GM21526 (cell line): ENCODE results near the gene PAQR7.

ENCODE experiments used
- ATAC-seq: cut with Tn5 transposase; IDR thresholded peaks from one replicate; pipeline ENCODE4 v1.9.1; 2021; ENCODE audit warnings: moderate library complexity; ENCODE audit not compliant: unreplicated experiment, low FRiP score

PAQR7 gene

DNA sequence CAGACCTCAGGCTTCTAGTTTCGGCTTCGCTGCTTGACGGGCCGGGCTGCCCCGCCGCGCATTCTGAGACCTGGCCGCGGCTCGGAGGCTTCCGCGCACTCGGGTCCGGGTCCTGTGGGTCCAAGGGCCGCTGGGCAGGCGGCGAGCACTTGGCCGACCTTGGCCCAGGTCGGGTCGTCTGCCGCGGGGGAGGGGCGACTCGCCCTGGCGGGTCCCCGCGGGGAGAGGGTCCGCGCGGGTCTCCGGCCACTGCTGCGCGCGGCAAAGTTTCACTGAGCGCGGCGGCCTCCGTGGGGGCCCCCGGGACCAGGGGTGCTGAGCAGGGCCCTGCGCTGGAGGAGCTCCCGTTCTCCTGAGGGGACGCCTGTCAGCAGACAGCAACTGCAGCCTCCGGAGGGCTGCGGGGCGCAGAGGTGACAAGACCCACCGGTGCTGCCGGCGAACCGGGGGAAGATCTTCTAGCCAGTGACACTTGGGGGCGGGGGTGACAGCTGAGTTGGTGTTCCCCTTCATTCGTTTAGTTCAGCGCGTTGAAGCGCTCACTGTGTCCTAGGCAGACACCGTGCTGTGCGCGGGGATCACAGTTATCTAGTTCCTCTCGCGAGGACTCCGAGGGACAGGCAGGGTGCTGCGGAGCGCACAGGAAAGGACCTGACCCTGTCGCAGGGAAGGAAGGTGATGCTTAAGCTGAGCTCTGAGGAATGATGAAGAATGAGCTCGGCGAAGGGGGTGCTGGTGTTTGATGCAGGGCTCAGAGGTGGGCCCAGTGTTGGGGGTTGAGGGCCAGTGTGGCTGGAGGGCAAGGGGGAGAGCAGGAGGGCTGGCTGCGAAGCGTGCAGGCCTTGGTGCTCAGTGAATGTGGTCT lies 55.0 kb downstream of the PAQR7 start:
- ATAC-seq: peak; percentile 36

DNA sequence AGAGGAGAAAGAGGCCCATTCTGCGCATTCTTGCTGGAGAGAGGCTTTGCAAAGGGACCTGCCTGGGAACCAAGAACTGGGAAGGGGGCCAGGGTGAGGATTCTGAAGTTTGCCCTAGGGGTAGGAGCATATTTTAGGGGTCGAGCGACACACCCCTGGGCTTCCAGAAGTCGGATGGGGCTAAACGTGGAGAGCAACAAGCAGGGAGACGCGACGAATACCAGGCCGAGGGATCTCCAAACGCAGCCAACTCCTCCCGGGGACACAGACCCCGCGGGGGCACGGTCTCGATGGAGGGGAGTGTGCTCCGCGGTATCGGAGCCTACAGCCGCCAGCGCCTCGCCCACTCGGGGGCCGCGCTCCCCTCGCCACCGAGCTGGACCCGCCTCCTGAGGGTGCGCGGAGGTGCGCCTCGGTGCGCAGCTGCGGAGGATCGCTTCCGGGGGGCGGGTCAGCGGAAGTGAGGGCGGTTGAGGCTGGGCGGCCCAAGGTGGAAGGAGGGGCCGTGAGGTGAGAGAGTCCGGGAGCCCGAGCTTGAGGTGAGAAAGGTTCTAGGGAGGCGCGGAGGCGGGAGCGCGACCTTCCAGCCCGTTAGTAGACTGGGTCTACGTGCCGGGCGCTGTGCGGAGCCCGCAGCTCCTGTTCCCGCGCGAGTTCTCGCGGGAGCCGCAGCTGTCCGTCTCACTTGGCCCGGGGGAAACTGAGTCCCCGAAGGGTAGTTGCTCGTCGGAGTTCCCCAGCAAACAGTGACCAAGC lies 55.8 kb downstream of the PAQR7 start, which contains the start of gene MTFR1L:
Gene MTFR1L, plus strand, starts transcription at position 464 of the 756 bp plus-strand sequence. CDS start 3,151 bp downstream, outside the sequence.
- peak; percentile 72 for ATAC-seq

DNA sequence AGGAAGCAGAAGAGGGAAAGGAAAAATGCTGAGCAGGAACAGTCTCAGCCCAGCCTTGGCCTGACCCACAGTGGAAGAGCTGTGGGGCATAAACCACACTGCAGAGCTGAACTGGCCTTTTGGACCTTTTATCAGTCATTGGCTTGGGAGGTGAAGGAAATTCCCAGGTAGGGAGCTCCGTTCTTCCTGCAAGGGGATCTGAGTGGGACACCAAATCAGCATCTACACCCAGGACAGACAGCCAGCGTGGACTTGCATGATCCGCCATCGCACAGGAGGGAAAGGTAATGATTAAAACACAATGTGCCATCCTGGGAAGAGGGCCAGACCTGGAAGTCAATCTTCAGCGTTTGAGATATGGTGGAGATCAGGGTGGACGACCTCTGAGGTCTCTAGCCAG lies 56.9 kb downstream of the PAQR7 start:
- ATAC-seq: no peak

DNA sequence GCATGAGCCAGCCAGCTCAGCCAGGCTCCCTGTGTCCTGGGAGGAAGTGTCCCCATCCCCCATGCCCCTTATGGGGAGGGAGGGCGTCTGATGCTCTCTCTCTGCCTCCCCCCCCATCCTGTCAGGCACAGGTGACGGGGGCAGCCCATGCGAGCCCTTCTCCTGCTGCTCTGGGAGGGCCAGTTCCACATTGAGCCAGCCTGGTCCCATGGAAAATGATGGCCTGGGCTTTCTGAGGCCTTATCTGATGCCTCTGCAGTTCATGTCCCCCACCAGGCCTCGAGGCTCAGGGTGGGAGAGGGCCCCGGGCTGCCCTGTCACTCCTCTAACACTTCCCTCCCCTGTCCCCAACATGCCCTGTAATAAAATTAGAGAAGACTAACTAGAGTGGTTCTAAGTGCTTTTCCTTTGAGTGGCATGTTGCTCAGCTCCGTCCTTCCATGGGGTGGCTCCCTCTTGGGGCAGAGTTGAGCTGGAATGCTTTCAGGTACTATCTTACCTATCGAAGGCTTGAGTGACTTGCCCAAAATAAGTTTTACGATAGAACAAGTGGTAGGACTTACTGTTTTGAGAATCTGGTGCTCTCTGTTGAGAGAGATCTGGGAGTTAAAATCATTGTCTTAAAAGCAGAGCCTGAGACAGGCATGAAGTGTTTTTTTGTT lies 57.5 kb downstream of the PAQR7 start:
- ATAC-seq: no peak

DNA sequence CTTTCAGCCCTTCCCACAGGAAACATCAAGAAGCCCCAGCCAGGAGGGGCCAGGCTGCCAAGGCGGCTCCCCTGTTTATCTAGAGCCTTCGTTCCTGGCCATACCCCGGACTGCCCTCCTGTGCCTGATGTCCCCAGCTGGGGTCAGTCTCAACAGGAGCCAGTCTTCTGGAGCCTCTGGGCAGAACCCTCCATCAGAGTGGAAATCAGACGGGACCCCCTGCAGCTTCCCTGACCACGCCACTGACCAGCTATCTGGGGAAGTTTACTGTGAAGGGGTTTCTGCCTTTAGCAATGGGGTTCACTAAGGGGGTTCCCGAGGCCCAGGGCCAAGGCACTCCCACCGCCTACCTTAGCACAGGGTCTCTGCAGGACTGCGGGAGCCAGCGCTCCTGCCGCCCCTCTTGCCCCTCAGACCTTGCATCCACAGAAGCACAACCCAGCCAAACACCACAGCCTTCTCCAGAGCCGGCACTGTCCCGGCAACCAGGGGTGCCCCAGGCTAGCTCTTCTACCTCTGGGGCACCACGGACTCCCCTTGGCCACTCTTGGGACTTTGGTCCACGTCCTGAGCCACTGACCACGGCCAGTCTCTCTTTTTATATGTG lies 59.3 kb downstream of the PAQR7 start:
- no peak for ATAC-seq

DNA sequence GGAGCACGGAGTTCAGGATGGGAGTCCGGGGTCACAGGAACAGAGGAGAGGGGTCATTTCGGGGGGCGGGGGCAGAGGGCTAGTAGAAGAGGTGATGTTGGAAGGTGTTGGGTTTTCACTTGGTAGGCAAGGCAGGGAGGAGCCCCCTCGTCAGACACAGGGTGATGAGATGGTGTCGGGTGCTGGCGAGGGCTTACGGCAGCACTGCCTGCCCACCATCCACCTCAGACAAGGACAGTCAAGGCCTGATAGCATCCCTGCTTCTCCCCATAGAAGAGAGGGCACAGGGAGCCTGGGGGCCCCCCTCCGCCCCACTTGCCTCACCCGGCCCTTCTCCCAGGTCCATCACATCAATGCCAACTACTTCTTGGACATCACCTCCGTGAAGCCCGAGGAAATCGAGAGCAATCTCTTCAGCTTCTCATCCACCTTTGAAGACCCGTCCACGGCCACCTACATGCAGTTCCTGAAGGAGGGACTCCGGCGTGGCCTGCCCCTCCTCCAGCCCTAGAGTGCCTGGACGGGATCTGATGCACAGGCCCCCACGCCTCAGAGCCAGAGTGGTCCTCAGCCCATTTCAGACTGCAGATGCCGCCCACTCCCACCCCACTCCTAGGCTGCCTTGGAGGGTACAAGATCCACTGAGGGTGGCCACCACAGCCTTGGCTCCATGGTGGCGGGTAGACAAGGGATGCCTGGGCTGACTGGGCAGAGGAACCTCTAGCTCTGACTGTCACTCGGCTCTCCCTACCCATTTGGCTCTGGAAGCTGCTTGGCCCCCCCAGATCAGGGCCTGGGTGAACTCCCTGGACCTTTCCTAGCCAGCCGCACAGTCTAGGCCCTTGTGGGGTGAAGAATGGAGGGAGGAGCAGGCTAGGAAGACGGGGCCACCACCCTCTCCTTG lies 60.0 kb downstream of the PAQR7 start:
- no peak for ATAC-seq

DNA sequence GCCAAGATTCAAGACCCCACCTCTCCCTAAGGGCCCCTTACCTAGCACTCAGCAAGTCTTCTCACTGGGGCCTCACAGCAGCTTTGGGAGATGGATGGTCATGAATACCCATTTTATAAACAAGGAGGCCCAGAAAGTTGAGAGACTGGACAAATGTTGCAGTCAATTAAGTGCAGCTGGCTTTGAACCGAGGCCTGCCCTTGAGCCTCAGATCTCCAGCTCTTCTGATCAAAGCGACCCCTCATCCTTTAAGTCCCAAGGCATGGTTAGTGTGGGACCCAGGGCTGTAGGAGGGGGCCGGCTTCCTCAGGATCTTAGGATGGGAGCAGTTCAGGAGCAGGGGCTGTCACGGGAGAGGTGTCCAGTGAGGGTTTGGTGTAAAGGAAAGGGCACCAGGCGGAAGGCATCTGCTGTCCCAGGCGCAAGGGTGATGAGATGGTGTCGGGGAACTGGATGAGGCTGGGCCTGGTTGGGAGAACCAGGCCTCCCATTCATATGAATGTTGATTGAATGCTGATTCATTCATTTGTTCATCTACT lies 60.9 kb downstream of the PAQR7 start:
- no peak for ATAC-seq

DNA sequence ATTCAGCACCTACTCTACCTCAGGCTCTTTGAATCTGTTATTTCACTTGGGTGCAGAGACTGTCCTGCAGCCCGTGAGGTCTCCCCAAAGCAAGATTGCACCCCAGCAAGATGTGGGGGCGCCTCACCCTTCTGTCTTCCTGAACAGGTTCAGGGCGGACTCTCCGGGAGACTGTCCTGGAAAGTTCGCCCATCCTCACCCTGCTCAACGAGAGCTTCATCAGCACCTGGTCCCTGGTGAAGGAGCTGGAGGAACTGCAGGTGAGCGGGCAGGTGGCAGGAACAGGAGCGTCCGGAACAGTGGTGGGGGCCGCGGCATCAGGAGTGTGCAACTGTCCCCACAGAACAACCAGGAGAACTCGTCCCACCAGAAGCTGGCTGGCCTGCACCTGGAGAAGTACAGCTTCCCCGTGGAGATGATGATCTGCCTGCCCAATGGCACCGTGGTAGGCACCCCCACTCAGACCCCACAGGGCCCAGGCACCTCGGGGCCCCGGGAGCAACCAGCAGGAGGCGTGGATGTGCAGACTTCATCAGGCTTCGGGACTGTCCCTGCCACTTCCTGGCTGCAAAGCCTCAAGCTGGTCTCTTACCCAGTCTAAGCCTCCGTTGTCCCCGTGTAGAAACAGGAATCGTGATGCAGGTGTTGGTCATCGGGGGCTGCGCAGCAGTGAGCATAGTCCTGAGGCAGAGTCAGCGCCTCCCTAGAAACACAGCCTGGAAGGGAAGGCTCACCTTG lies 61.6 kb downstream of the PAQR7 start:
- ATAC-seq: no peak

DNA sequence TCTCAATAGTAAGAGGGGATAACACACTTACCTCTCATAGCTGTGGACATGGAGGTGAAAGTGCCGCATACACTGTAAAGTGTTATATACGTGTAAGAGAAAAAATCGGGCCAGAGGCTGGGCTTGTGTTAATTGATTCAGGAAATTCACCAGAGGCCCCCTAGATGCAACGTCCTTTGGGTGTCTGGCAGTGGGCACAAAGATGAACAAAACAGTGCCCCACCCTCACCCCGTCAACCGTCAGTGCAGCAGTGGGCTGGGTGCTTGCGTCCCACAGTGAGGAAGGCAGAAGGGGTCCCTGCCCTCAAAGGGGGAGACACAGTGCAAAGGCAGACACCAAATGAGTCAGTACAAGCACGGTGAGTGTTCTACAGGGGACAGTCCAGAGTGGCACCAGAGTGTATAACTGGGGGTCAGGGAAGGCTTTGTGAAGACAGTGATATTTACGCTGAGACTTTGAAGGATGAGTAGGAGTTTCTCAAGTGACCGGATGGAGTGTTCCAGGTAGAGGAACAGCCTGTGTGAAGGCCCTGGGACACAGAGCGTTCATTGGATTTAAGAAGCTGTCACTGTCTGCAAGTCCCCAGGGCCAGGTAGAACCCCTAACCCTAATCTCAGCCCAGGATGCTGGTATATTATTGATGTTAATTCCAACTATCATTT lies 62.3 kb downstream of the PAQR7 start:
- ATAC-seq: no peak
